Heart left ventricle (tissue), 16 donors: ENCODE results near the gene DAZAP1. TPM values are rescaled to one million over a fixed set of nuclear protein-coding genes. Genes with fewer than 3 reads are reported as not detected.

Experiments
- ATAC-seq, 4 donors: fragments of 200-7000 bp; cut with Tn5 transposase; one replicate each; pipeline ENCODE4 v1.9.1; 2020 to 2022; ENCODE audit warnings: moderate library complexity in 4 of 4, mild to moderate bottlenecking in 3 of 4, moderate number of reproducible peaks in 1 of 4
- DNase-seq, 5 donors: peaks; one replicate each; pipeline ENCODE4 v3.0.0-alpha.2; 2020
- H3K27ac ChIP-seq, 12 donors: fragments of 200-600 bp; sonication (generic) in 4 of 12; one replicate each; pipeline versions ENCODE4 v1.5.0 to v1.8.0; 2016 to 2022; ENCODE audit warnings: mild to moderate bottlenecking in 2 of 12
- H3K27me3 ChIP-seq, 9 donors: fragments of 200-600 bp; sonication (generic) in 2 of 9; one replicate each; pipeline versions ENCODE4 v1.5.1 to v1.8.0; 2016 to 2022; ENCODE audit warnings: mild to moderate bottlenecking in 3 of 9
- H3K36me3 ChIP-seq, 9 donors: fragments of 200-600 bp; sonication (generic) in 2 of 9; one replicate each; pipeline versions ENCODE4 v1.5.0 to v1.8.0; 2018 to 2022; ENCODE audit warnings: mild to moderate bottlenecking in 2 of 9
- H3K4me1 ChIP-seq, 12 donors: fragments of 200-600 bp; sonication (generic) in 4 of 12; one replicate each; pipeline versions ENCODE4 v1.5.0 to v1.8.0; 2016 to 2022; ENCODE audit warnings: mild to moderate bottlenecking in 3 of 12
- H3K4me3 ChIP-seq, 12 donors: fragments of 200-600 bp; sonication (generic) in 4 of 12; one replicate each; pipeline versions ENCODE4 v1.5.0 to v1.8.0; 2017 to 2022; ENCODE audit warnings: mild to moderate bottlenecking in 9 of 12, moderate library complexity in 4 of 12
- H3K9me3 ChIP-seq, 12 donors: fragments of 200-600 bp; sonication (generic) in 4 of 12; one replicate each; pipeline versions ENCODE4 v1.5.0 to v1.8.0; 2016 to 2022; ENCODE audit warnings: mild to moderate bottlenecking in 1 of 12
- CTCF ChIP-seq, 12 donors: fragments of 200-600 bp; sonication (generic) in 4 of 12; IDR thresholded peaks; one replicate each; pipeline versions ENCODE4 v1.5.0 to v1.8.0; 2018 to 2022; ENCODE audit warnings: antibody characterized with exemption in 12 of 12, mild to moderate bottlenecking in 5 of 12
- POLR2A ChIP-seq, 2 donors: fragments of 450-650 bp; IDR thresholded peaks; one replicate each; pipeline ENCODE4 v1.6.1; 2017; ENCODE audit warnings: antibody characterized with exemption in 2 of 2, mild to moderate bottlenecking in 2 of 2, moderate library complexity in 2 of 2
- WGBS, 4 donors: extraction: QIAGEN DNeasy Blood & Tissue Kit in 2 of 4; methylation state at CpG; one replicate each; pipeline versions ENCODE4 v1.1.5 to v1.1.7; 2013 to 2018; 5-methylcytosine and 5-hydroxymethylcytosine counted together
- intact Hi-C, 10 donors: fragments of 100-400 bp; cut with DNase I; formaldehyde crosslinking; loops; one replicate each; pipeline versions ENCODE4 v1.11.1 to v1.14.2; 2022
- polyA plus RNA-seq, 2 donors: library from polyadenylated mRNA; stranded (reverse); fragments of 200-250 nt; gene quantifications; one replicate each; pipeline ENCODE4 v1.2.3, GENCODE V29; 2013
- total RNA-seq, 9 donors: library from RNA; depleted of rRNA in 2 of 9; stranded (reverse); fragments of >200 nt in 2 of 9; fragmentation: NEBNext Ultra II Directional in 3 of 9; extraction: Animal tissue kit (Norgen Biotek cat#: 25700) in 3 of 9; gene quantifications; one replicate each; pipeline versions ENCODE4 v1.1.0 to v1.2.4, GENCODE V29; 2016 to 2023
- donor health status: ischemic (EF 13 %, LVEDD 7.1; RV severe dilation, severe dysfunction).
- donor health status: healthy with polysubstance abuse.
- donor health status: DM: no; HTN: yes; CAD: no.
- donor health status: DM: no; HTN: no; CAD: no.
- donor health status: ischemic (EF 25% LVEDD 6.9; RV normal size, moderate dysfunction).
- donor health status: ischemic (EF 25% LVEDD 5.7; RV mildly dilated, moderate dysfunction).
- donor health status: healthy.
- donor health status: DM: yes; HTN: yes; CAD: no.
- donor health status: ischemic (EF 35%, LVEDD 5.7; RV mildly dilated, moderate dysfunction).
- donor health status: nonischemic (EF 11% LVEDD 7.7; RV severe dilation, severe dysfunction).
- donor health status: DM: yes; HTN: yes; CAD: no.
- donor health status: PGD.
- donor health status: ischemic (EF 29% LVEDD 5.4; RV normal size, mild dysfunction).
- donor health status: nonischemic (EF 23%, LVEDD 6.1; RV moderate dilation, normal function).

DAZAP1 gene
- total and polyA plus RNA-seq, 11 donors, result 36.8 to 128 (median 78.5) TPM

GRCh38 chr19:1447944-1448343, 40.6 kb downstream of the DAZAP1 start:
- no peak for ATAC-seq
- H3K27me3 ChIP-seq, result peaks cover 54 to 78% (median 75%) of the 10 kb centered on the region in 9 donors

GRCh38 chr19:1449467-1450442, 42.4 kb downstream of the DAZAP1 start, which contains the start of gene APC2:
Gene APC2, plus strand, starts transcription at chr19:1450121. Its CDS starts 2,881 bp downstream, at chr19:1453002.
- peak in 1 of 5 donors; percentile 54 for DNase-seq
- no peak within 1 kb of the TSS for H3K4me3 ChIP-seq
- H3K27me3 ChIP-seq, result peaks cover 61 to 96% (median 88%) of the 10 kb centered on the region in 9 donors
- WGBS, 4 donors, result 5 to 9% (median 5%) methylated on average over 24 to 74 of the region's 74 CpGs
- no peak within 1 kb of the TSS for H3K27ac ChIP-seq
- TF ChIP-seq CTCF (IDR thresholded peaks at IDR 0.05), result no peak
- TF ChIP-seq POLR2A (IDR thresholded peaks at IDR 0.05), result no peak
- intact Hi-C loops, result loop anchor here in 3 of 10 donors (5.0 to 10.0 kb wide), 2 partner anchors 63 to 135 kb away; partner anchors contain the start of gene ADAMTSL5 (in 1 of the 3)
- no peaks in the 10 kb centered on the region for H3K9me3 ChIP-seq
- no peaks in the 10 kb centered on the region for H3K36me3 ChIP-seq
- no peak for ATAC-seq
- peaks cover 0 to 52% (median 21%) of the 10 kb centered on the region in 12 donors for H3K4me1 ChIP-seq

More at GRCh38 chr19:1447944-1448343, 40.6 kb downstream of the DAZAP1 start:
- Histone ChIP-seq H3K4me1 (peaks cover 0 to 40% (median 16%) of the 10 kb centered on the region in 12 donors), H3K36me3 (peaks cover 0 to 3% (median 0%) of the 10 kb centered on the region in 9 donors), H3K27ac (no peak overlapping the region), H3K9me3 (no peaks in the 10 kb centered on the region), H3K4me3 (no peak overlapping the region)
- WGBS, 4 donors, result 85 to 89% (median 87%) methylated on average over 9 of the region's 9 CpGs
- TF ChIP-seq POLR2A (IDR thresholded peaks at IDR 0.05) (no peak), CTCF (IDR thresholded peaks at IDR 0.05) (no peak)
- intact Hi-C loops, result loop anchor here in 2 of 10 donors (5.0 to 10.0 kb wide), 2 partner anchors 64 to 133 kb away; partner anchors contain the start of gene ADAMTSL5 (in 1 of the 2)
- DNase-seq, result no peak

GRCh38 chr19:1450735-1451731, 43.6 kb downstream of the DAZAP1 start:
- H3K4me1 ChIP-seq, result peaks cover 0 to 52% (median 17%) of the 10 kb centered on the region in 12 donors
- DNase-seq, result no peak
- 57 to 60% (median 59%) methylated on average over 22 of the region's 22 CpGs for WGBS, 4 donors
- peaks cover 65 to 100% (median 91%) of the 10 kb centered on the region in 9 donors for H3K27me3 ChIP-seq
- no peaks in the 10 kb centered on the region for H3K9me3 ChIP-seq
- no peaks in the 10 kb centered on the region for H3K36me3 ChIP-seq
- TF ChIP-seq POLR2A (IDR thresholded peaks at IDR 0.05), result no peak
- TF ChIP-seq CTCF (IDR thresholded peaks at IDR 0.05), result no peak
- no peak overlapping the region for H3K4me3 ChIP-seq
- intact Hi-C loops, result loop anchor here in 1 of 10 donors (10.0 kb wide), 1 partner anchor 136 kb away; no protein-coding TSS in a partner anchor
- H3K27ac ChIP-seq, result no peak overlapping the region
- no peak for ATAC-seq
